HG02798 (cell line): ENCODE results near the gene MYO9A.
"Not testable (repeated sequence)": the region's sequence is repeated elsewhere in the genome, so short reads cannot be mapped to it uniquely, and the experiment has no call there.

Source experiments
- ATAC-seq: cut with Tn5 transposase; IDR thresholded peaks from one replicate; pipeline ENCODE4 v1.9.1; 2021; ENCODE audit warnings: mild to moderate bottlenecking; ENCODE audit not compliant: unreplicated experiment, poor library complexity

MYO9A gene

GRCh38 chr15:72047020-72047419 is 70.9 kb downstream of the MYO9A start:
- no peak for ATAC-seq

GRCh38 chr15:72044956-72045355 is 73.0 kb downstream of the MYO9A start:
- no peak for ATAC-seq

GRCh38 chr15:72042865-72043264 is 75.1 kb downstream of the MYO9A start:
- ATAC-seq, result no peak

GRCh38 chr15:72042054-72042453 is 75.9 kb downstream of the MYO9A start:
- no peak for ATAC-seq

- no peak for ATAC-seq
These were observed 80.6 kb downstream of the MYO9A start for GRCh38 chr15:72037321-72037720.

GRCh38 chr15:72034859-72035650 is 82.9 kb downstream of the MYO9A start:
- no peak for ATAC-seq

GRCh38 chr15:72034351-72034750 is 83.6 kb downstream of the MYO9A start:
- ATAC-seq, result no peak

- no peak for ATAC-seq
These were observed 84.2 kb downstream of the MYO9A start for GRCh38 chr15:72033711-72034110.

GRCh38 chr15:72033285-72033684 is 84.7 kb downstream of the MYO9A start:
- no peak for ATAC-seq

- no peak for ATAC-seq
These were observed 96.3 kb downstream of the MYO9A start for GRCh38 chr15:72021604-72022003.

- no peak for ATAC-seq
These were observed 97.2 kb downstream of the MYO9A start for GRCh38 chr15:72020799-72021198.

GRCh38 chr15:72014555-72014954 is 103.4 kb downstream of the MYO9A start:
- ATAC-seq, result not testable (repeated sequence)

- no peak for ATAC-seq
These were observed 104.2 kb downstream of the MYO9A start for GRCh38 chr15:72013703-72014102.

GRCh38 chr15:72011302-72011942 is 106.5 kb downstream of the MYO9A start:
- ATAC-seq, result no peak

- ATAC-seq, result no peak
These were observed 108.7 kb downstream of the MYO9A start for GRCh38 chr15:72009222-72009621.

- ATAC-seq, result no peak
These were observed 111.6 kb downstream of the MYO9A start for GRCh38 chr15:72006382-72006781.

- no peak for ATAC-seq
These were observed 112.5 kb downstream of the MYO9A start for GRCh38 chr15:72005483-72005882.

- no peak for ATAC-seq
These were observed 118.1 kb downstream of the MYO9A start for GRCh38 chr15:71999807-72000206.

- ATAC-seq, result not testable (repeated sequence)
These were observed 119.2 kb downstream of the MYO9A start for GRCh38 chr15:71998717-71999116.

GRCh38 chr15:71997691-71998090 is 120.3 kb downstream of the MYO9A start:
- ATAC-seq, result no peak

GRCh38 chr15:71975816-71976150 is 142.2 kb downstream of the MYO9A start:
- ATAC-seq, result no peak

GRCh38 chr15:71974211-71974610 is 143.7 kb downstream of the MYO9A start:
- ATAC-seq, result no peak
